Measurements from ENCODE around the gene CCDC197.

Gene CCDC197

GRCh38 chr14:94051115-94051514, 54.0 kb downstream of the CCDC197 start:
- TF ChIP-seq CTCF (conservative IDR thresholded peaks at IDR 0.05; ENCODE audit: control insufficient read depth, insufficient read depth, low read depth, low read length) = peak; percentile 71

GRCh38 chr14:94051779-94052178, 54.7 kb downstream of the CCDC197 start:
- no peak for DNase-seq (ENCODE audit: low read depth)
- TF ChIP-seq CTCF (conservative IDR thresholded peaks at IDR 0.05; ENCODE audit: control insufficient read depth, insufficient read depth, low read depth, low read length) = no peak
- H3K4me3 ChIP-seq (ENCODE audit: control insufficient read depth, low read depth, low read length) = no peak overlapping the region

More at GRCh38 chr14:94051115-94051514, 54.0 kb downstream of the CCDC197 start:
- no peak overlapping the region for H3K4me3 ChIP-seq (ENCODE audit: control insufficient read depth, low read depth, low read length)
- peak; percentile 65 for DNase-seq (ENCODE audit: low read depth)

GRCh38 chr14:94052199-94052598, 55.1 kb downstream of the CCDC197 start:
- TF ChIP-seq CTCF (conservative IDR thresholded peaks at IDR 0.05; ENCODE audit: control insufficient read depth, insufficient read depth, low read depth, low read length) = no peak
- no peak overlapping the region for H3K4me3 ChIP-seq (ENCODE audit: control insufficient read depth, low read depth, low read length)
- no peak for DNase-seq (ENCODE audit: low read depth)

- no peak for DNase-seq (ENCODE audit: low read depth)
- H3K4me3 ChIP-seq (ENCODE audit: control insufficient read depth, low read depth, low read length) = no peak overlapping the region
- TF ChIP-seq CTCF (conservative IDR thresholded peaks at IDR 0.05; ENCODE audit: control insufficient read depth, insufficient read depth, low read depth, low read length) = no peak
These were observed 55.6 kb downstream of the CCDC197 start for GRCh38 chr14:94052662-94053061.

- no peak for DNase-seq (ENCODE audit: low read depth)
- no peak for TF ChIP-seq CTCF (conservative IDR thresholded peaks at IDR 0.05; ENCODE audit: control insufficient read depth, insufficient read depth, low read depth, low read length)
- H3K4me3 ChIP-seq (ENCODE audit: control insufficient read depth, low read depth, low read length) = no peak overlapping the region
These were observed 57.3 kb downstream of the CCDC197 start for GRCh38 chr14:94054401-94054800.

- no peak overlapping the region for H3K4me3 ChIP-seq (ENCODE audit: control insufficient read depth, low read depth, low read length)
- DNase-seq (ENCODE audit: low read depth) = no peak
- TF ChIP-seq CTCF (conservative IDR thresholded peaks at IDR 0.05; ENCODE audit: control insufficient read depth, insufficient read depth, low read depth, low read length) = no peak
These were observed 57.8 kb downstream of the CCDC197 start for GRCh38 chr14:94054936-94055335.

Measured in fibroblast of mammary gland (primary cell).